Ascending aorta (tissue), 2 donors: ENCODE measurements around the gene BLOC1S3. TPM values are rescaled to one million over a fixed set of nuclear protein-coding genes. Genes with fewer than 3 reads are reported as not detected.

ENCODE experiments used
- DNase-seq, 2 donors: peaks; one replicate each; pipeline ENCODE4 v3.0.0-alpha.2; 2019; ENCODE audit warnings: low spot score in 2 of 2
- H3K27ac ChIP-seq, 2 donors: fragments of 200-600 bp; sonication (generic); one replicate each; pipeline ENCODE4 v1.5.1; 2016 to 2017; ENCODE audit warnings: mild to moderate bottlenecking in 1 of 2
- H3K27me3 ChIP-seq: fragments of 200-600 bp; sonication (generic); one replicate; pipeline ENCODE4 v1.5.1; 2017
- H3K36me3 ChIP-seq, 2 donors: fragments of 200-600 bp; sonication (generic); one replicate each; pipeline ENCODE4 v1.5.1; 2016
- H3K4me1 ChIP-seq, 2 donors: fragments of 200-600 bp; sonication (generic); one replicate each; pipeline ENCODE4 v1.5.1; 2016 to 2017; ENCODE audit warnings: mild to moderate bottlenecking in 1 of 2
- H3K4me3 ChIP-seq, 2 donors: fragments of 200-600 bp; sonication (generic); one replicate each; pipeline ENCODE4 v1.5.1; 2016 to 2017; ENCODE audit warnings: mild to moderate bottlenecking in 1 of 2
- H3K9me3 ChIP-seq, 2 donors: fragments of 200-600 bp; sonication (generic); one replicate each; pipeline ENCODE4 v1.5.1; 2016
- CTCF ChIP-seq, 3 experiments: fragments of 200-600 bp in 2 of 3; fragments of 450-650 bp in 1 of 3; sonication (generic) in 2 of 3; IDR thresholded peaks; one replicate each; pipeline ENCODE4 v1.5.1; 2016 to 2019; ENCODE audit warnings: antibody characterized with exemption in 3 of 3, mild to moderate bottlenecking in 1 of 3, moderate library complexity in 1 of 3
- intact Hi-C: fragments of 100-400 bp; cut with DNase I; formaldehyde crosslinking; loops from one replicate; pipeline ENCODE4 v1.15.1; 2023
- total RNA-seq: library from RNA; depleted of rRNA; stranded (reverse); fragments of >200 nt; gene quantifications from one replicate; pipeline ENCODE4 v1.1.0, GENCODE V29; 2016

BLOC1S3 gene
- total RNA-seq, 1 donor from 2014 or later: 0.32 TPM

GRCh38 chr19:45186509-45187334, 8.1 kb downstream of the BLOC1S3 start:
- intact Hi-C loops: no loop called here

GRCh38 chr19:45187421-45188100, 9.0 kb downstream of the BLOC1S3 start:
- Histone ChIP-seq H3K27ac (no peak overlapping the region), H3K36me3 (peaks cover 0 to 3% of the 10 kb centered on the region in 2 donors), H3K27me3 (no peaks in the 10 kb centered on the region), H3K4me3 (no peak overlapping the region), H3K4me1 (no peaks in the 10 kb centered on the region), H3K9me3 (no peaks in the 10 kb centered on the region)
- DNase-seq: no peak
- TF ChIP-seq CTCF (IDR thresholded peaks at IDR 0.05): peak in 2 of 3 experiments; percentile 11 to 37
- intact Hi-C loops: no loop called here

More at GRCh38 chr19:45186509-45187334, 8.1 kb downstream of the BLOC1S3 start:
- no peak overlapping the region for H3K27ac ChIP-seq
- TF ChIP-seq CTCF (IDR thresholded peaks at IDR 0.05): no peak
- no peak overlapping the region for H3K4me3 ChIP-seq
- no peaks in the 10 kb centered on the region for H3K27me3 ChIP-seq
- no peak for DNase-seq
- H3K4me1 ChIP-seq: no peaks in the 10 kb centered on the region
- H3K9me3 ChIP-seq: no peaks in the 10 kb centered on the region
- peaks cover 4 to 6% of the 10 kb centered on the region in 2 donors for H3K36me3 ChIP-seq

- Histone ChIP-seq H3K4me1 (no peaks in the 10 kb centered on the region), H3K4me3 (no peak overlapping the region), H3K27me3 (no peaks in the 10 kb centered on the region), H3K36me3 (peaks cover 0 to 3% of the 10 kb centered on the region in 2 donors), H3K9me3 (no peaks in the 10 kb centered on the region), H3K27ac (no peak overlapping the region)
- intact Hi-C loops: no loop called here
- DNase-seq: no peak
- TF ChIP-seq CTCF (IDR thresholded peaks at IDR 0.05): no peak
Observed at GRCh38 chr19:45189971-45190370, 11.4 kb downstream of the BLOC1S3 start.

- no peak for TF ChIP-seq CTCF (IDR thresholded peaks at IDR 0.05)
Observed at GRCh38 chr19:45191375-45191774, 12.8 kb downstream of the BLOC1S3 start.

GRCh38 chr19:45195764-45196163, 17.2 kb downstream of the BLOC1S3 start:
- Histone ChIP-seq H3K27me3 (no peaks in the 10 kb centered on the region), H3K9me3 (no peaks in the 10 kb centered on the region), H3K4me1 (no peaks in the 10 kb centered on the region), H3K36me3 (peaks cover 0 to 3% of the 10 kb centered on the region in 2 donors), H3K4me3 (no peak overlapping the region), H3K27ac (no peak overlapping the region)
- TF ChIP-seq CTCF (IDR thresholded peaks at IDR 0.05): no peak
- intact Hi-C loops: no loop called here
- DNase-seq: no peak

More at GRCh38 chr19:45191375-45191774, 12.8 kb downstream of the BLOC1S3 start:
- H3K36me3 ChIP-seq: peaks cover 0 to 3% of the 10 kb centered on the region in 2 donors
- no peaks in the 10 kb centered on the region for H3K9me3 ChIP-seq
- no peaks in the 10 kb centered on the region for H3K27me3 ChIP-seq
- DNase-seq: no peak
- no peaks in the 10 kb centered on the region for H3K4me1 ChIP-seq
- no peak overlapping the region for H3K4me3 ChIP-seq
- H3K27ac ChIP-seq: no peak overlapping the region
- intact Hi-C loops: no loop called here
